GM23338 (cell line): Measurements from ENCODE around the gene PCGF2. TPM values are rescaled to one million over a fixed set of nuclear protein-coding genes. Genes with fewer than 3 reads are reported as not detected.

Experiments used
- ATAC-seq: fragments of 200-7000 bp; cut with Tn5 transposase; 3 replicates; pipeline ENCODE4 v1.9.1; 2020
- DNase-seq: peaks from one replicate; pipeline ENCODE4 v3.0.0-alpha.2; 2015; ENCODE audit warnings: low spot score
- H2AFZ ChIP-seq: fragments of 200-600 bp; sonication (generic); 2 replicates; pipeline ENCODE4 v1.8.0; 2016; ENCODE audit warnings: antibody characterized with exemption, mild to moderate bottlenecking, moderate library complexity
- H3F3A ChIP-seq: fragments of 200-600 bp; sonication (generic); replicated peaks from 2 replicates; pipeline ENCODE4 v1.8.0; 2017; ENCODE audit warnings: antibody characterized with exemption, mixed run types, low read depth
- H3K27ac ChIP-seq: fragments of 200-600 bp; sonication (generic); 2 replicates; pipeline ENCODE4 v1.6.1; 2016; ENCODE audit warnings: low read depth
- H3K27me3 ChIP-seq: fragments of 200-600 bp; sonication (generic); 2 replicates; pipeline ENCODE4 v1.8.0; 2016; ENCODE audit warnings: mild to moderate bottlenecking, mixed run types, moderate library complexity; ENCODE audit not compliant: insufficient read depth
- H3K36me3 ChIP-seq: fragments of 200-600 bp; sonication (generic); 2 replicates; pipeline ENCODE4 v1.8.0; 2016; ENCODE audit warnings: mild to moderate bottlenecking; ENCODE audit not compliant: insufficient read depth
- H3K4me1 ChIP-seq: fragments of 200-600 bp; sonication (generic); 2 replicates; pipeline ENCODE4 v1.8.0; 2016; ENCODE audit warnings: mild to moderate bottlenecking, moderate library complexity; ENCODE audit not compliant: insufficient read depth
- H3K4me2 ChIP-seq: fragments of 200-600 bp; sonication (generic); 2 replicates; pipeline ENCODE4 v1.7.1; 2017; ENCODE audit warnings: mixed run types
- H3K4me3 ChIP-seq: fragments of 200-600 bp; sonication (generic); 2 replicates; pipeline ENCODE4 v1.6.1; 2016; ENCODE audit warnings: mixed run types
- H3K79me2 ChIP-seq: fragments of 200-600 bp; sonication (generic); replicated peaks from 2 replicates; pipeline ENCODE4 v1.8.0; 2017; ENCODE audit warnings: mild to moderate bottlenecking; ENCODE audit not compliant: insufficient read depth
- H3K9me2 ChIP-seq: fragments of 200-600 bp; sonication (generic); 2 replicates; pipeline ENCODE4 v1.8.0; 2017; ENCODE audit not compliant: insufficient read depth
- H4K20me1 ChIP-seq: fragments of 200-600 bp; sonication (generic); replicated peaks from 2 replicates; pipeline ENCODE4 v1.8.0; 2017; ENCODE audit warnings: mild to moderate bottlenecking; ENCODE audit not compliant: insufficient read depth
- H3K27ac Mint-ChIP-seq: 2 replicates; pipeline ENCODE4 v1.8.0; 2020; ENCODE audit warnings: inconsistent platforms, mild to moderate bottlenecking, moderate library complexity, mixed read lengths
- H3K27me3 Mint-ChIP-seq: 3 replicates; pipeline ENCODE4 v1.8.0; 2022; ENCODE audit warnings: low read depth, mild to moderate bottlenecking, moderate library complexity, mixed read lengths, inconsistent platforms; ENCODE audit not compliant: insufficient read depth, poor library complexity
- H3K36me3 Mint-ChIP-seq: 3 replicates; pipeline ENCODE4 v1.8.0; 2021; ENCODE audit warnings: low read depth, mild to moderate bottlenecking, inconsistent platforms, moderate library complexity, mixed read lengths
- H3K4me1 Mint-ChIP-seq: 3 replicates; pipeline ENCODE4 v1.8.0; 2020; ENCODE audit warnings: mild to moderate bottlenecking, inconsistent platforms, mixed read lengths
- H3K4me3 Mint-ChIP-seq: 3 replicates; pipeline ENCODE4 v1.8.0; 2021; ENCODE audit warnings: moderate library complexity, mild to moderate bottlenecking, inconsistent platforms, mixed read lengths
- H3K9me3 Mint-ChIP-seq: 3 replicates; pipeline ENCODE4 v1.8.0; 2020; ENCODE audit warnings: moderate library complexity, mild to moderate bottlenecking, inconsistent platforms, mixed read lengths
- CREB1 ChIP-seq: fragments of 250-450 bp; sonication (Bioruptor Pico); IDR thresholded peaks from 2 replicates; pipeline ENCODE4 v1.5.0; 2020; ENCODE audit warnings: low read depth, mild to moderate bottlenecking, moderate library complexity
- CTCF ChIP-seq, 2 experiments: fragments of 200-600 bp in 1 of 2; sonication (generic) in 1 of 2; conservative IDR thresholded peaks; 2 replicates each; pipeline versions ENCODE4 v1.5.1 to v1.6.1; 2016 to 2017; ENCODE audit warnings: antibody characterized with exemption in 2 of 2, low read depth in 2 of 2, mild to moderate bottlenecking in 2 of 2, moderate library complexity in 1 of 2
- ETS1 ChIP-seq: IDR thresholded peaks from 2 replicates; pipeline ENCODE4 v1.6.1; 2016; ENCODE audit warnings: antibody characterized with exemption
- EZH2 ChIP-seq: fragments of 200-600 bp; sonication (generic); IDR thresholded peaks from one replicate; pipeline ENCODE4 v1.8.0; 2017; ENCODE audit warnings: antibody characterized with exemption, mild to moderate bottlenecking, low read depth; ENCODE audit not compliant: unreplicated experiment
- EZH2phosphoT487 ChIP-seq: fragments of 200-600 bp; sonication (generic); IDR thresholded peaks from one replicate; pipeline ENCODE4 v1.8.1; 2018; ENCODE audit warnings: antibody characterized with exemption; ENCODE audit not compliant: unreplicated experiment
- JUNB ChIP-seq: IDR thresholded peaks from one replicate; pipeline ENCODE4 v1.6.1; 2016; ENCODE audit warnings: antibody characterized with exemption; ENCODE audit not compliant: unreplicated experiment
- NANOG ChIP-seq: IDR thresholded peaks from 2 replicates; pipeline ENCODE4 v1.6.1; 2016; ENCODE audit warnings: antibody characterized with exemption, borderline replicate concordance
- POLR2AphosphoS5 ChIP-seq: IDR thresholded peaks from 2 replicates; pipeline ENCODE4 v1.6.1; 2016; ENCODE audit warnings: antibody characterized with exemption, low read depth
- REST ChIP-seq: IDR thresholded peaks from one replicate; pipeline ENCODE4 v1.6.1; 2018; ENCODE audit warnings: antibody characterized with exemption; ENCODE audit not compliant: unreplicated experiment
- STAT1 ChIP-seq: IDR thresholded peaks from one replicate; pipeline ENCODE4 v1.6.1; 2016; ENCODE audit warnings: antibody characterized with exemption; ENCODE audit not compliant: unreplicated experiment
- ZNF114 ChIP-seq: fragments of 250-450 bp; sonication (Bioruptor Pico); IDR thresholded peaks from 2 replicates; pipeline ENCODE4 v1.5.0; 2020; ENCODE audit warnings: mild to moderate bottlenecking, moderate library complexity
- ZNF331 ChIP-seq: fragments of 250-450 bp; sonication (Bioruptor Pico); IDR thresholded peaks from 2 replicates; pipeline ENCODE4 v1.5.0; 2020; ENCODE audit warnings: low read depth, mild to moderate bottlenecking, moderate library complexity
- ZNF462 ChIP-seq: fragments of 250-450 bp; sonication (Bioruptor Pico); IDR thresholded peaks from 2 replicates; pipeline ENCODE4 v1.5.0; 2020; ENCODE audit warnings: mild to moderate bottlenecking, moderate library complexity
- polyA plus RNA-seq: library from polyadenylated mRNA; unstranded; fragments of >200 nt; fragmentation: Nextera tagmentation; extraction: Ambion mirVana; gene quantifications from 2 replicates; pipeline ENCODE4 v1.2.1, GENCODE V29; 2016
- total RNA-seq: library from RNA; depleted of rRNA; stranded (reverse); fragments of >200 nt; shearing (Covaris generic); gene quantifications from 2 replicates; pipeline ENCODE4 v1.2.3, GENCODE V29; 2014

Gene PCGF2
- total and polyA plus RNA-seq, 2 experiments from 2014 or later: 21.1 to 51.9 TPM

- ATAC-seq: no peak; the same call in 2 of the 3 replicates
- H3K4me1 Mint-ChIP-seq: peaks cover 75% of the 10 kb centered on the region
- peak overlapping the region; percentile 38; the same call in 2 of the 3 replicates for H3K4me3 Mint-ChIP-seq
Measured at GRCh38 chr17:38715216-38715943, 32.8 kb downstream of the PCGF2 start.

More at GRCh38 chr17:38715216-38715943, 32.8 kb downstream of the PCGF2 start:
- peak overlapping the region; percentile 79 for H3K27ac Mint-ChIP-seq
- Histone ChIP-seq H3K36me3 (no peaks in the 10 kb centered on the region), H3K27me3 (peaks cover 21% of the 10 kb centered on the region), H3K4me3 (no peak overlapping the region; the same call in 1 of the 2 replicates), H3K9me2 (no peaks in the 10 kb centered on the region), H3K4me1 (peaks cover 16% of the 10 kb centered on the region; the same call in 1 of the 2 replicates), H3K79me2 (no peaks in the 10 kb centered on the region), H4K20me1 (peaks cover 3% of the 10 kb centered on the region; the same call in 1 of the 2 replicates), H3F3A (peaks cover 10% of the 10 kb centered on the region; the same call in 1 of the 2 replicates), H3K4me2 (peak overlapping the region; percentile 56; the same call in 1 of the 2 replicates), H2AFZ (no peak overlapping the region), H3K27ac (no peak overlapping the region)
- H3K36me3 Mint-ChIP-seq: peaks cover 14% of the 10 kb centered on the region
- TF ChIP-seq ETS1 (no peak), STAT1 (no peak), CREB1 (CRISPR knock-in tag) (no peak), EZH2 (no peak), REST (no peak), ZNF114 (no peak), POLR2AphosphoS5 (no peak), ZNF462 (CRISPR knock-in tag) (no peak), NANOG (no peak), ZNF331 (CRISPR knock-in tag) (no peak), JUNB (no peak), CTCF (conservative IDR thresholded peaks at IDR 0.05; ENCODE audit: low read depth in 2 of 2) (no peak), EZH2phosphoT487 (no peak)
- H3K27me3 Mint-ChIP-seq: peaks cover 27% of the 10 kb centered on the region
- DNase-seq: peak; percentile 68
- H3K9me3 Mint-ChIP-seq: no peaks in the 10 kb centered on the region; the same call in 1 of the 3 replicates
